Upper lobe of right lung (tissue), 1 donor: Measurements from ENCODE around the gene CLCF1. TPM values are rescaled to one million over a fixed set of nuclear protein-coding genes. Genes with fewer than 3 reads are reported as not detected.

Source experiments
- ATAC-seq: fragments of 200-7000 bp; cut with Tn5 transposase; one replicate; pipeline ENCODE4 v1.9.1; 2020; ENCODE audit warnings: mild to moderate bottlenecking, moderate library complexity
- DNase-seq: peaks from one replicate; pipeline ENCODE4 v3.0.0-alpha.2; 2020
- H3K27ac ChIP-seq: fragments of 200-600 bp; one replicate; pipeline ENCODE4 v1.8.0; 2022
- H3K27me3 ChIP-seq: fragments of 200-600 bp; one replicate; pipeline ENCODE4 v1.8.0; 2022; ENCODE audit warnings: mild to moderate bottlenecking
- H3K36me3 ChIP-seq: fragments of 200-600 bp; one replicate; pipeline ENCODE4 v1.8.0; 2022
- H3K4me1 ChIP-seq: fragments of 200-600 bp; one replicate; pipeline ENCODE4 v1.8.0; 2022
- H3K4me3 ChIP-seq: fragments of 200-600 bp; one replicate; pipeline ENCODE4 v1.8.0; 2022; ENCODE audit warnings: mild to moderate bottlenecking
- H3K9me3 ChIP-seq: fragments of 200-600 bp; one replicate; pipeline ENCODE4 v1.8.0; 2022
- intact Hi-C: fragments of 100-400 bp; cut with DNase I; formaldehyde crosslinking; loops from one replicate; pipeline ENCODE4 v1.11.0; 2022
- total RNA-seq: library from RNA; stranded (reverse); fragmentation: NEBNext Ultra II Directional; extraction: Animal tissue kit (Norgen Biotek cat#: 25700); gene quantifications from one replicate; pipeline ENCODE4 v1.2.1, GENCODE V29; 2021
- TF ChIP-seq, protein P1 (sequence below): fragments of 200-600 bp; IDR thresholded peaks from one replicate; pipeline ENCODE4 v1.8.0; 2022; ENCODE audit warnings: antibody characterized with exemption
- donor health status: DM: no; HTN: yes; CAD: no; lungs with severe emphysema.

The CLCF1 gene
- total RNA-seq, 1 donor from 2014 or later = 4.0 TPM

DNA sequence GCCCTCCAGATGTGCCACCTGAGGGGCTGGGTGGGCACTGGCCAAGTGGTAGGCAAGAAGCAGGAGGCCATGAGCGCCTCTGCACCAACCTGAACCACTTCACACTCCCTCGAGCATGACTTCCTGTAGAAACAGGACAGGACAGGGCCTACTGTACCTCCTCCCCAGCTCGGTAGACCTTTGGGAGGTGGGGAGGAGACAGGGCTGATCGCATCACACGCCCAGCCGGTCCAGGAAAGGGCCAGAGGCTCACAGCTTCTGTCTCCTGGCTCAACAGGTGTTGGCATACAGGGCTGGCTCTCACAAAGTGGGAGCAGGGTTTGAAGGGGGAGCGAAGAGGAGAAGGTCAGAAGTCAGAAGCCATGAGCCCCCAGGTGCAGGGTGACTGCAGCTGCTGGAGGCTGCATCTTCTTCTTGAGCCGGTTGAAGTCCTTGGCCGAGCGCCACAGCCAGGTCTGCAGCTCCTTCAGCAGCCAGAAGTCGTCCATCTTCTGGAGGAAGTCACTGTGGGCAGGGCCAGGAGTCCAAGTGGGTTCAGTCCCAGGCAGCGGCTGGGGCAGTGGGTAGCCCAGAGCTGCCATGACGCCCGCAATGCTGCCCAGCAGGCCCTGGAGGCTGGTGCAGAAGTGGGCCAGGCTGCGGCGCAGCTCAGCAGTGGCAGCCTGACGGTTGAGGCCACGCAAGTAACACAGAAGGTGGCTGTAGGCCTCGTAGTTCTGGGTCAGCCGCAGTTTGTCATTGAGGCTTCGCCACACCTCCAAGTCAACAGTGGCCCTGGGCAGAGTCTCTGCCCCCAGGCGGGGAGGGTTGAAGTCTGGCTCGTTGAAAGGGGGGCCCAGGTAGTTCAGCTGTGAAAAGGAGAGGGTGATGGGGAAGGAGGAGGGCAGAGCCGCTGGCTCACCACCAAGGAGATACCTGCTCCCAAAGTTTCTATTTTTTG, 8.3 kb downstream of the CLCF1 start:
- intact Hi-C loops = no loop called here
- Histone ChIP-seq H3K9me3 (no peaks in the 10 kb centered on the region), H3K36me3 (no peaks in the 10 kb centered on the region), H3K27me3 (no peaks in the 10 kb centered on the region), H3K4me1 (peaks cover 40% of the 10 kb centered on the region), H3K4me3 (no peak overlapping the region), H3K27ac (no peak overlapping the region)
- ATAC-seq = no peak
- no peak for DNase-seq
- TF ChIP-seq, protein P1, sequence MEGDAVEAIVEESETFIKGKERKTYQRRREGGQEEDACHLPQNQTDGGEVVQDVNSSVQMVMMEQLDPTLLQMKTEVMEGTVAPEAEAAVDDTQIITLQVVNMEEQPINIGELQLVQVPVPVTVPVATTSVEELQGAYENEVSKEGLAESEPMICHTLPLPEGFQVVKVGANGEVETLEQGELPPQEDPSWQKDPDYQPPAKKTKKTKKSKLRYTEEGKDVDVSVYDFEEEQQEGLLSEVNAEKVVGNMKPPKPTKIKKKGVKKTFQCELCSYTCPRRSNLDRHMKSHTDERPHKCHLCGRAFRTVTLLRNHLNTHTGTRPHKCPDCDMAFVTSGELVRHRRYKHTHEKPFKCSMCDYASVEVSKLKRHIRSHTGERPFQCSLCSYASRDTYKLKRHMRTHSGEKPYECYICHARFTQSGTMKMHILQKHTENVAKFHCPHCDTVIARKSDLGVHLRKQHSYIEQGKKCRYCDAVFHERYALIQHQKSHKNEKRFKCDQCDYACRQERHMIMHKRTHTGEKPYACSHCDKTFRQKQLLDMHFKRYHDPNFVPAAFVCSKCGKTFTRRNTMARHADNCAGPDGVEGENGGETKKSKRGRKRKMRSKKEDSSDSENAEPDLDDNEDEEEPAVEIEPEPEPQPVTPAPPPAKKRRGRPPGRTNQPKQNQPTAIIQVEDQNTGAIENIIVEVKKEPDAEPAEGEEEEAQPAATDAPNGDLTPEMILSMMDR = no peak

DNA sequence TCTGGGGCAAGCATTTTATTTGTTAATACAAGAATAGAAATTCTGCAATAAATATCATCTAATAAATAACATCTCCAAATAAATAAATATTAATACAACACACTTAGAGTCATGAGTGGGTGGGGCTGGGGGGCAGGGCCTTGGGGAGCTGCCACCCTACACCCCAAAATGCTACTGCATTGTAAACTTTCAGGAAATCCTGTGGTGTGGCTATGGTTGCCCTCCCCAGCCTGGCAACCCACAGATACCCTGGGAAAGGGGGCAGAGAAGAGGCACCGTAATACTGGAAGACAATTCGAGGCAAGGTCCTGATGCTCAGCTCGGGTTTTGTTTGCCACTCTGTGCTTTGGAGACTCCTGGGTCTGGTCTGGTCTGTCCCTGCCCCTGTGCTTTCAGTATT, 9.2 kb downstream of the CLCF1 start:
- Histone ChIP-seq H3K9me3 (no peaks in the 10 kb centered on the region), H3K27me3 (no peaks in the 10 kb centered on the region), H3K27ac (no peak overlapping the region), H3K4me3 (no peak overlapping the region), H3K36me3 (no peaks in the 10 kb centered on the region), H3K4me1 (peaks cover 31% of the 10 kb centered on the region)
- ATAC-seq (no peak), DNase-seq (no peak)
- TF ChIP-seq, protein P1 = no peak
- intact Hi-C loops = no loop called here

DNA sequence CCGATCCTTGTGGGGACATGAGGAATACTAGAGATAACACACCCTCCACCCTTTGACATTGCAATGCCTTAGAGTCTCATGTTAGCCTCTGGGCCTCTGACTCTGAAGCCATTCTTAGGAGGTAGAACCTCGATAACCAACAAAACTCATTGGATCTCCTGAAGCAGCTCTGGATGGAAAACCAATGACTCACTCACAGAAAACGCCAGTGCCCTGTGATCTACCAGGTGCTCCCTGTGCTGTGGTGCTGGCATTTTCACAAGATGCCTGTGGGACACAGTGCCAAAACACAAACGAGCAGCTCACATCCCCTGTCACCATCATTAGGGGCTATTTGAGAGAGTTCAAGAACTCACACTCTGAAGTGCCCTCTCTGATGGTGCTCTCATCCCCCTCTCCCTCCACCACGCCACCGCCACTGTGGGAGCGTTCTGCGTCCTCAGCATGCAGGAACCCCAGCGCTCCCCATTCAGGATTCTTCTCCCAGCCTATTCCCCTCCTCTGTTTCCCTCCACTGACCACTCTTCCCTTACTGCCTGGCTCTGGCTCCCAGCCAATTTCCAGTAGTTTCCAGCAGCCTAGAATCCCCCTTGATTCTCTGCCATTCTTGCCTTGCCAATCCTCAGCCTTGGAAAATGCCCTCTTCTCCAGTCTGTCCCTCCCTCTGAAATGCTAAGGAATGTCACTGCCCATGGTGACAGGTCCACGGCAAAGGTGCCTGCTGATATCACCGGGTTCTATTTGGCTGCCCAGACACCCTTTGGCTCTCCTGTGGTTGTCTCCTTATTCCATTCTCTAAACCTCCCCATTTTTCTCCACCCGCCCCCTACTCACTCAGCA, 15.3 kb downstream of the CLCF1 start:
- intact Hi-C loops = no loop called here
- TF ChIP-seq, protein P1 = no peak
- ATAC-seq (no peak), DNase-seq (no peak)
- Histone ChIP-seq H3K9me3 (no peaks in the 10 kb centered on the region), H3K4me3 (no peak overlapping the region), H3K36me3 (no peaks in the 10 kb centered on the region), H3K27ac (peak overlapping the region; percentile 99), H3K27me3 (no peaks in the 10 kb centered on the region), H3K4me1 (peaks cover 42% of the 10 kb centered on the region)

DNA sequence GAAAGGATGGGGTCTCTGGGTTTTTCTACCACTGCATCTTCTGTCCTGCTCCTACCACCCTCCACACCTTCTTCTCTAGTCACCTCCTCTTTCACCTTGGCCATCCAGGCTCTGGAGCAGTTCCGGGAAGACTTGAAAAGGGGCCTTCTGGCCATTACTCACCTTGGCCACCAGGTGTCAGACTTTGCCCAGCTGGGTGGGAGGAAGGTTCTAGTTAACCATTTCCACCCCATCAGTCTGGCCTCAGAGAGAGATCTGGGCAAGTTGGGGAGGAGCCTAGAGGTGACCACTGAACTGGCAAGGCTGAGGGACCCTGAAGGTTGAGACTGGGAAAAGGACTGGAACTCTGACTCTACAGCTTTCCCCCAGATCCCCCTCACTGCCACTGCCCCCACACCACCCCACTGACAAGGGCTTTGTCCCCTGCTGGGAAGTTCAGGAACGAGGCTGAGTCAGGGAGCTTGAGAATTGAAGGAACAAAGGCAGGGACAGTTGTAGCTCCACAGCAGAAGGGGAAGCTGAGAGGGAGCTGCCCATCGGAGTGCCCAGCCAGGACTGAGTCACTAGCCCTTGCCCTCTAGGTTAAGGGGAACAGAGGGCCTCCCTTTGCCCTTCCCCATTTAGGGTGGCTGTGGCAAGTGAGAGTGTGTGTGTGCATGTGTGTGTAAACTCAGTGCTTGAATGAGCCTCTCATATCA, 16.4 kb downstream of the CLCF1 start:
- Histone ChIP-seq H3K27me3 (no peaks in the 10 kb centered on the region), H3K36me3 (no peaks in the 10 kb centered on the region), H3K27ac (peak overlapping the region; percentile 99), H3K4me3 (no peak overlapping the region), H3K9me3 (no peaks in the 10 kb centered on the region), H3K4me1 (peaks cover 50% of the 10 kb centered on the region)
- intact Hi-C loops = no loop called here
- peak; percentile 79 for DNase-seq
- TF ChIP-seq, protein P1 = peak; percentile 88
- peak; percentile 59 for ATAC-seq

DNA sequence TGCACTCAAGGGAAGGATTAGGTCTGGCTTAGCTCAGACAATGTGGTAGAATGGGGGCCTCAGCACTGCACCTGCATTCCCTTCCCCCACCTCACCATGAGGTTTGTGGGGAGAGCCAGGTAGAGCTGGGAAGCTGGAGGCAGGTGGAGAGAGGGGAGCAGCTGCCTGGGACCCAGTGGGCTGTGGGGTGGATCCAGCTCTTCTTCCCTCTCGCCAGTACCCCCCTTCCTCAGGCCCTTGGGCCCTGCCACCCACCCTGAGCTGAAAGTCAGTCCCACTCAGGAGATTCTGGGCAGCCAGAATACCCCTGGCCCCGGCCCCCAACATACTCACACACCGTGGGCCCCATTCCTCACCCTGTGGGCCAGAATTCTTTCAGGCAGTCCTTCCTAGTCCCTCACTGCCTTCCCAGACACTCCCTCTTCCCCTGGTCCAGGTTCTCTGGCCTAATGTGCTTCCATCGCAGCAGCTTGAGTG, 17.0 kb downstream of the CLCF1 start:
- Histone ChIP-seq H3K4me1 (peaks cover 56% of the 10 kb centered on the region), H3K9me3 (no peaks in the 10 kb centered on the region), H3K36me3 (no peaks in the 10 kb centered on the region), H3K27me3 (no peaks in the 10 kb centered on the region), H3K4me3 (no peak overlapping the region), H3K27ac (peak overlapping the region; percentile 99)
- DNase-seq (peak; percentile 47), ATAC-seq (no peak)
- intact Hi-C loops = no loop called here
- TF ChIP-seq, protein P1 = no peak
